MV-4-11 (cell line): ENCODE results near the gene TNRC18.
"Not testable (repeated sequence)": the region's sequence is repeated elsewhere in the genome, so short reads cannot be mapped to it uniquely, and the experiment has no call there.

ENCODE experiments used
- DNase-seq: peaks from one replicate; lab custom pipeline; 2025; lab: John Stamatoyannopoulos, UW

Gene TNRC18

DNA sequence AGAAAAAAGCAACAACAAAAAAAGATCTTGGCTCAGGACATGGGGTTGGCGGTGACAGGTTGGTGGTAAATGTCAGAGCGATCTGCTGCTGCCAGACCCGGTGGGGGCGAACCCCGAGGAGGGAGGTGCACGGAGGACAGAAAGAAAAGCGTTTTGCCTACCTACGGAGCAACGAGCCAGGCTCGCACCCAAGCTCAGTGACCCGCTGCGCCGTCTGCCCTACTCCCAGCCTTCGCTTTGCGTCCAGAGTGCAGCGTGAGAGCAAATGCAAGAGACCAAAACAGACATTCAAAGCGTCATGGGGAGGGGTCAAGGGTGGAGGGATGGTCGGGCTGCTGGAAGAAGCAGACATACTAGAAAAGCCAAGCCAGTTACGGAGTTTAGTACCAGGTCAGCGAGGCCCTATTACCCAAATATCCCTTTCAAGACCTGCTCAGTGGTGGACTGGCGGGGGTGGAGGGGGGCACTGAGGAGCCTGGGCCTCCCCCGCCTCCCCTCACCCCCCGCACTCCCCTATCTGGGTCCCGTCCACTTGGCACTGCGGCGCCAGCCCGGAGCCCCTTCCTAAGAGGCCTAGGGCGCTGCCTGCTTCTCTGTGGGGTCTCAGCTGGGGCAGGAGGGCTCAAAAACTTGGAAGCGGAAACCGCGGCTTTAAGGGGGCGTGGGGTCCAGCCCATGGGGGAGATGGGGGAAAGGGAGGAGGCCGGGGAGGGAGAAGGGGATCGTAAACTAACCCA is 74.0 kb downstream of the TNRC18 start:
- no peak for DNase-seq

DNA sequence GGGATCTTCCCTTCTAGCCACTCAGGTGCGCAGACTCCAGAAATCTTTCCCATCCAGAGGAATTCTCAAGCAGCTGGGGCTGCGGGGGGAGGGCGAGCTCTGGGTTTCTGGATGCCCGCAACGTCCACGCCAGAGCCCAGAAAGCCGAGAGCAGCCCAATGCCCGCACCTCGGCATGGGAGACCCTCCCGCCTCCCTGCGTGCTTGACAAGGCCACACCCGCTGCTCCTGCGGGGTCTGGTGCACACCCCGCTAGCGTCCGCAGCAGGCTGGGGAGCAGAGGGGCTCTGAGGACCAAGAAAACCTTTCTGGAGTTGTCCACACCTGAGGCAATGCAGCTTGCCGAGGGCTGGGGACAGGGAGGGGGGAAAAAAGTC is 74.6 kb downstream of the TNRC18 start:
- no peak for DNase-seq

DNA sequence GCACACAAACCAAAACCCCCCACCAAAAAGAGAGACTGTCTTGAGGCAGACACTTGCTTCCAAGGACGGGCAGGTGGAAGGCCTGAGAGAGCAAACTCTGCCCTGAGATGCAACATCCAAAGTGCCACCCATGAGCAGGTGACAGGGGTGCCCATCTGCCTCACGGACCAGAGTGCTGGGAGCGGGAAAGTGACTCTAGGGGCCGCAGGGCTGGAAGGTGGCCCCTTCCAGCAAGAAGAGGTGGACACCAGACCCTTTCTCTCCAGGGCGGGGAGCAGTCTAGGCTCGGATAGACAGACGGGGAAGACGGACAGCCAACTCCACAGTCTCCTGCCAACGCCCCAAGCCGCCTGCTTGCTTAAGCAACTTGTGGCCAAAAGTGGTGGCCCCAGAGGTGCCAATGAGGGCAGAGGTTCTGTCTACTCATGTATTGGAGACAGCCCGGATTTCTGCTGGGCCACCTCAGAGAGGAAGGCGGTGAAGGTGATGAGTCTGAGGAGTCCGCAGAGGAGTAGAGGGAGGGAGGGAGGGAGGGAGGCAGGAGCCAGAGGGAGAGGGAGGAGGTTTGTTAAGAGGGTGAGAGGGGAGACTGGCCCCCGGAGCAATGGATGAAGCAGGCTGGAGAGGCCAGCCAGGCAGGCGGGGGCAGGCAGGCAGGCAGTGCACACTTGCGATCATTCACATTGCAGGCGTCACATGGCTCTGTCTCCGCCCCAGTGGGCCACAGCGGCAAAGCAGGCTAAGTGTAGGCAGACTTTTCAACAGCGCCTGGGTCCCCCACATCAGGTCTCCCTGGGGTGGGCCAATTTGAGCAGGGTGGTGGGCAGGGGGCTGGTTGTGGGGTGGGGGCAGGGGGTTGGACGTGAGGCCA is 75.3 kb downstream of the TNRC18 start:
- DNase-seq: no peak

DNA sequence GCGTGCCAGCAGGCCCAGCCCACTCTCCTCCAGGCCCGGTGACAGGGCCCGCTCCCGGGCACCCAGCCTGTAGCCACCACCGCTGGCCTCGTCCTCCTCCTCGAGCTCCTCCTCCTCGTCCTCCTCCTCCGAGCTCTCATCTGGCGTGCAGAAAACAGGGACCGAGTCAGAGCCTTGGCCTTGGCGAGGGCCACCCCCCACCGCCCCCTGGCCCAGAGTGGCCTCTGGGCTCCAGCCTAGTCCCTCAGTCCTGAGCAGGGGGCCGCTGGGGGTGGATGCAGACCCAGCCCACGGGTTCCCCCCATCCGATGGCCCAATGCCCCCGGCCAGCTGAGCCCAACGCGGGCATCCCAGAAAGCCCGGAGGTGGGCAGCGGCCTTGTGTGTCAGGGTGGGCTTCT is 78.0 kb downstream of the TNRC18 start:
- no peak for DNase-seq

- no peak for DNase-seq
Measured at GRCh38 chr7:5345171-5345570, 78.5 kb downstream of the TNRC18 start.

DNA sequence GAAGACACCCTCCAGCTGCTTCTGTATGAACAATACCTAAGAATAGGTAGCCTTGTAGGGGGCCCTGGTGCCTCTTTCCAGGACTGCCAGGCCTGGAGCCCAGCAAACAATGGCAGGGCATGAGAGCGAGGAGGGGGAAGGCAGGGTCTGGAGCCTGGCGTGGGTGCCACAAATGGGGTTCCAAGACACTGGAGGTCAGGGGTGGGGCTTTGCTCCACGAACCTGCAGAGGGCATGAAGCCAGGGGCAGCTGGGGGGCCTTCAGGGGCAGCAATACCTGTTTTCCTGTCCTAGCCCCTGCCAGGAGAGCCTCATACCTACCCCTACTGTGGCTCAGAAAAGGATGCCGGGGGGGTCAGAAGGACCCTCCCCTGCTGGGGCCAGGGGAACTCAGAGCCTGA is 79.3 kb downstream of the TNRC18 start:
- DNase-seq: no peak

DNA sequence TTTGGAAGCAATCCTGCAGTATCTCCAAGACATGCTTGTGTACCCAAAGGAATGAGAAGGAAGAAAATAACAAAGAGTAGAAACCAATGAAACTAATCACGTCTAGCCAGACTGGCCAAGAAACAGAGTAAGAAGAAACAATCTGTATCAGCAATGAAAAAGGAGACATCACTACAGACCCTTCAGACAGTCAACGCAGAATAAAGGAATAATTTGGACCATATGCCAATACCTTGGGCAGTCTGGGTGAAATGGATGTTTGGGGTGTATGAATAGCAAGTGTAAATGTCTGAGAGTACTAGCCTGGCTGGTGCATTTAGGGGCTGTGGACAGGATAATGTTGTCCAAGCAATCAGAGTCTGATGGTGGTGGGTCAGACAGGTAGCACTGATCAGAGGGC is 79.8 kb downstream of the TNRC18 start:
- no peak for DNase-seq

GRCh38 chr7:5342631-5343030 is 81.0 kb downstream of the TNRC18 start:
- DNase-seq: no peak

GRCh38 chr7:5339955-5340354 is 83.7 kb downstream of the TNRC18 start:
- DNase-seq: no peak

DNA sequence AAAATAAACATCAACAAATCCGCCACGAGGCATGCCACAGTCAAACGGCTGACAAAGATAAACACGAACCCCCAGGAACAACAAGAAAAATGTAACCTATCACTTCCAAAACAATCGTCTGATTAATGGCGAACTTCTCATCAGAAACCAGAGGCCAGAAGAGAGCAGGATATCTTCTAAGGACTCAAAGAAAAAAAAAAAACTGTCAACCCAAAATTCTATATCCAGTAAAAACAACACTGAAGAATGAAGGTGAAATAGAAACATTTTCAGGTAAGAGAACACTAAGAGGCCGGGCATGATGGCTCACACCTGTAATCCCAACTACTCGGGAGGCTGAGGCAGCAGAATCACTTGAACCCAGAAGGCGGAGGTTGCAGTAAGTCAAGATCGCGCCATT is 86.6 kb downstream of the TNRC18 start:
- DNase-seq: no peak

GRCh38 chr7:5334671-5335070 is 89.0 kb downstream of the TNRC18 start:
- DNase-seq: no peak

DNA sequence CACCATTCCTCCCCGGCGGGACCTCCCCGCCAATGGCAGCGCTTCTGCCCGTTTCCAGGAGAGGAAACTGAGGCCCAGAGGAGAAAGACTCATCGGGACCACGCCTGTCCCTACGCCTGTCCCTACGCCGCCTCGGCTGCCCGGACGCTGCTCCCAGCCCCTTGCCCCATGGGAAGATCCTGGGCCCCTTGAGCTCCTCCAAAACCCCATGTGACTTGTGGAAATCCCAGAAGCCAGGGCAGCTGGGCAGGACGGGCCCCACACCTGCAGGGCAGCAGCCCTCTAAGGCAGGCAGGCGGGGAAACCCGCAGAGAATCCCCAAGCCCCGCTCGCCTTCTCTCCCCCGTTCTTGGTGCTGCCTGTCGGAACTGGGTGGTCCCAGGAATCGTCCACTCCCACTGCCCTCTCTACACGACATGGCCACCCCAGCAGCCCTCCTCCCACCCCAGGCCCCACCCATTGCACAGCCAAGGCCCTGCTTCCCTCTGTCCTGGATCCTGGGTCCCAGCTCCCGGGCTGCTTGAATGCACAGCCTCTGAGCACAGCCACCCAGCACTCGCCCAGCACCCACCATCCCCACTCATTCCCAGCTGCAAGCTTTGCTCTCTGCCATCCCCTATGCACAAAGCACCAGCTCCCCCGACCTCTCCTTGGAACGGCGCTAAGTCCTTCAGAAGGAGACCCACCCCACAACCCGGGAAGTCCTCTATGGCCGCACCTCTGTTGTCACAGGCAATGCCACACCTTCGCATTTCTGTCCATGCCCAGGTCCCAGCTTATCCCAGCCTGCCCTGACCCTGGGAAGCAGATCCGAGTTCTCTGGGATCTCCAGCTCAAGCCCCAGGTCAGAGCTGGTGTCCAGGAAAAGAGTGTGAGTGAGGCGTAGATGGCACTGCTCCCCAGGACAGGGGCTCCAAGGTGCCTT is 90.3 kb downstream of the TNRC18 start:
- DNase-seq: no peak

DNA sequence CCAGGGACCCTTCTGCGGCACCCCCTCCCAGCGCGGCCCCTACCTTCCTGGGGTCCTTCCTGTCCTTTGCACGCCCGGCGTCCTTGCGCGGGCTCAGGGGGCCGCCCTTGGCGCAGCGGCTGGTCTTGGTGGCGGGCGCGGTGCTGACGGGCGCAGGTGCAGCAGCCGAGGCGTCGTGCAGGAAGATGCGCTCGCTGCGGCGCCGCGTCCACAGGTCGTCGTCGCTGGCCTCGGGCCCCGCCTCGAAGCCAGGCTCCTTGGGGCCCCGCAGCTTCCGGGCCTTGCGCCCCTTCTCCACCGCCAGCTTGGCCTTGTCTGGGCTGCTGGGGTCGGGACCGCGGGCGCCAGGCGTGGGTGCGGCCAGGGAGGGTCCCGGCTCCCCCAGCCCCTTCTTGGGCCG is 91.1 kb downstream of the TNRC18 start:
- no peak for DNase-seq

DNA sequence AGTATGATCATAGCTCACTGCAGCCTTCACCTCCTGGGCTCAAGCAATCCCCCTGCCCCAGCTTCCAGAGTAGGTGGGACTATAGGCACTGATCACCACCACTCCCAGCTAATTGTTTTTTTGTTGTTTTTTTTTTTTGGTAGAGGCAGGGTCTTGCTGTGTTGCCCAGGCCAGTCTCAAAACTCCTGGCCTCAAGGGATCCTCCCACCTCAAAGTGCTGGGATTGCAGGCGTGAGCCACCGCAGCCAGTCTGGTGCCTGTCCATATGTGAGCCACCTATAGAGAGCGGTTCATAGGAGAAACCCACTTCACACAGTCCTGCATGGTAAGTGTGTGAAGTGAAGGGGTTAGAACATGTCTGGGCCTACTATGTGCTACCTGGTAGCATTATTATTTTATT is 93.3 kb downstream of the TNRC18 start:
- DNase-seq: no peak

- no peak for DNase-seq
Measured at GRCh38 chr7:5324961-5325360, 98.7 kb downstream of the TNRC18 start.

DNA sequence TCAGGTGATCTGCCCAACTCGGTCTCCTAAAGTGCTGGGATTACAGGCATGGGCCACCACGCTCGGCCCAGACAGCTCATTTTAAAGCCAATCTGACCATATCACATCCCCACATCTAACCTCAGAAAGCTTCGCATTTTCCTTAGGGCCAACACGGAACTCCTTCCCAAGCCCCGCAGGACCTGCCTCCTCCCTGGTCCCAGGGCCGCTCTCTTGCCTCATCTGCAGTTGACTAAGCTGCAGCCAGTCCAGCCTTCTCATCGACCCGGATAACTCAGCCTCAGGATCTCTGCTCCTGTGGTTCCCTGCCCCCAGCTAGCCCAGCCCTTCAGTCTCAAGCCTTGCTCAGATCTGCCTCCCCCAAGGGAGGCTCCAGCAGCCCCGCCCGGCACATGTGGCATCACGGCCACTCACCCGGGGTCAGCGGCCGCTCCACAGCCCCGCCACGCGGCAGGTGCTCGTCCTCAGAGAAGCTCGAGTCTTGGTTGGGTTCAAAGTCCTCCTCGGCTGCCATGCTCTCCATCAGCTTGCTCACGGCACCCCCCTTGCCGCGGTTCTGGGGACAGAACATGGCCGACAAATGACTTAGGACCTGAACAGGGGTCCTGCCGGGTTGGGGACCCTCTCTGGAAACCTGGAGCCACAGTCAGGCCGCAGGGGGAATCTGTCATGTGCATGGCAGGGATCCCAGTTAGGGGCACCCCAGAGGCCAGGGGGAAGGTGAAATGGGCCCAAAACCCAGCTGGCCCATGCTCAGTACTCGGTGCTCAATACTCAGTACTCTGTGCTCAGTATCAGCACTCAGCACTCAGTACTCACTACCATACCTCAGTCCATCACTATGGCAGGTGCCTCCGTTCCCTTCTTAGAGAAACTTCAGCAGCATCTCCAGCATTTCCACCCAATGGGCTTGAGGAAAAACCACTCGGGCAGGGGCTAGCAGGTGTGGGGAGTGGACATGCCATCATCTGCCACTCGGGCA is 99.5 kb downstream of the TNRC18 start:
- not testable (repeated sequence) for DNase-seq

DNA sequence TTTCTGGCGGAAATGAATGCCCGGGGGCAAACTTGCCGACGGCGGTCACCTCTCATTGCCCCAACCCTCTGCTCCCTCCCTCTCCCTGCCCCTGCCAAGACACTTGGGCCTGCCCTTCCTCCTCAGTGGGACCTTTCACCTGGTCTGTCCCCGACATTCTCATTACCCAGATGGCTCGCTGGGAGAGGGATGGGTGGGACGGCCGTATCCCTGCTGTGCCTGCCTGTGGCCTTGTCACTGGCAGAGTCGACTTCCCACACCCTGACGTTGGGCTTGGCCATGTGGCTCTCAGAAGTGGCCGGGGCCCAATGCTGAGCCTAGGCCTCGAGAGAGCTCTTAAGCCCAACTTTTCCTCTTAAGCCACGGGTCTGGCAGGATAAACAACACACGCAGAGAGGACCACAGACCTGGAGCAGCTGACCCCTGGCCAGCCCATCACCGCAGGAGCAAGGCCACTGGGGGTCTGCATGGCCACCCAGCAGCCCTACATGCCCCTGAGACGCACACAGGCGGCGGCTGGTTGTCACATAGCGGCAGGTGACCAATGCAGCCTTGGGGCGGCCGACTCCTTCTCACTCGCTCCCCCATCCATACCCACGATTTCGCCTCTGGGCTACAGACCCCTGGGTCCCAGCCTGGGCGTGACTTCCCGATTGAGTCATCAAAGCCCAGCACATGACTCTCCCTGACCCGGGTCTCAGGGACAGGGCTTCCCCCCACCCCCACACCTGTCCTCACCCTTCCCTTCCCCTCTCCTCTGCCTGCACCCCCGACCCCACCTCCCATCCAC is 100.8 kb downstream of the TNRC18 start:
- DNase-seq: no peak

DNA sequence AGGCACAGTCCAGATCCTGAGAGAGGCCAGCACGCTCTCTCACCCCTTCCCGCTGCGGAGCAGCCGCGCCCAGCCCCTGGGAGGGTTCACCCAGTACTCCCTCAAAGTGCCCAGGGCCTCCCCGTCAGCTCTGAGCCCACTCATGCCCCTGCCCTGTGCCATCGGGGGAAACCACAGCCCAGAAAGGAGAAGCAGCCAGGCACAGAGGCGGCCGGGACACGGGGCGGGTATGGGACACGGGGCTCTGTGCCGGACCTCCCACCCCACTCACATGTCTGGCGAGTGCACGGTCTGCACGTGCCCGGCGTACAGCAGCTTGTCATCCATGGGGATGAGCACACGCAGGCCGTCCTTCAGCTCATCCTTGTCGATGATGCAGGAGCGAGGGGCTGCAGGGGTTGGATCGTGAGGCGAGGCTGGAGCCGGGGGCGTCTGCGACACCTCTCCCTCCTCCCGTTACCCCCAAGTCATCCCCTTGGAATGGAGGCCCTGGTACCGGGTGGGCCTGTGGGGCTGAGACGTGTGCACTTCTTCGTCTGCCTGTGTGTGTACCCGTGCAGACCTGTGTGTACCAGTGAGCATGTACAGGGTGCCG is 102.7 kb downstream of the TNRC18 start:
- no peak for DNase-seq

- DNase-seq: no peak
Measured at GRCh38 chr7:5320391-5320790, 103.2 kb downstream of the TNRC18 start.

- not testable (repeated sequence) for DNase-seq
Measured at GRCh38 chr7:5318613-5319012, 105.0 kb downstream of the TNRC18 start.
